SK-N-SH treated with all-trans-retinoic acid at 6 μM for 48 hours (cell line): Measurements from ENCODE around the gene SPP2.

ENCODE experiments used
- ATAC-seq: fragments of 200-7000 bp; cut with Tn5 transposase; 3 replicates; pipeline ENCODE4 v1.9.1; 2020; ENCODE audit warnings: mild to moderate bottlenecking, moderate library complexity
- ARNTL ChIP-seq: fragments of 450-650 bp; formaldehyde crosslinking; IDR thresholded peaks from 2 replicates; pipeline ENCODE4 v1.5.0; 2020; ENCODE audit warnings: low read depth, mild to moderate bottlenecking, moderate library complexity, borderline replicate concordance
- BACH2 ChIP-seq: fragments of 250-450 bp; sonication (Bioruptor Pico); IDR thresholded peaks from 2 replicates; pipeline ENCODE4 v1.9.0; 2021; ENCODE audit warnings: mild to moderate bottlenecking, borderline replicate concordance
- CREB5 ChIP-seq: fragments of 250-450 bp; sonication (Bioruptor Pico); IDR thresholded peaks from 2 replicates; pipeline ENCODE4 v1.5.1; 2020; ENCODE audit warnings: low read depth, mild to moderate bottlenecking, moderate library complexity
- CSRNP3 ChIP-seq: fragments of 250-450 bp; sonication (Bioruptor Pico); IDR thresholded peaks from 2 replicates; pipeline ENCODE4 v1.5.1; 2021; ENCODE audit warnings: mild to moderate bottlenecking, moderate library complexity
- ESRRG ChIP-seq: fragments of 250-450 bp; sonication (Bioruptor Pico); IDR thresholded peaks from 2 replicates; pipeline ENCODE4 v1.6.1; 2021; ENCODE audit warnings: mild to moderate bottlenecking
- GLIS3 ChIP-seq: fragments of 250-450 bp; sonication (Bioruptor Pico); IDR thresholded peaks from 2 replicates; pipeline ENCODE4 v1.5.0; 2020; ENCODE audit warnings: mild to moderate bottlenecking, moderate library complexity
- ISL1 ChIP-seq: fragments of 250-450 bp; sonication (Bioruptor Pico); IDR thresholded peaks from 2 replicates; pipeline ENCODE4 v2.1.2; 2022; ENCODE audit warnings: mild to moderate bottlenecking, moderate library complexity
- OSR1 ChIP-seq: fragments of 250-450 bp; sonication (Bioruptor Pico); IDR thresholded peaks from 2 replicates; pipeline ENCODE4 v1.8.0; 2022; ENCODE audit warnings: moderate library complexity, mild to moderate bottlenecking, inconsistent platforms
- PATZ1 ChIP-seq: fragments of 250-450 bp; sonication (Bioruptor Pico); IDR thresholded peaks from 2 replicates; pipeline ENCODE4 v1.8.0; 2020; ENCODE audit warnings: mild to moderate bottlenecking, moderate library complexity, borderline replicate concordance
- RARB ChIP-seq: fragments of 250-450 bp; sonication (Bioruptor Pico); IDR thresholded peaks from 2 replicates; pipeline ENCODE4 v1.8.0; 2021; ENCODE audit warnings: mild to moderate bottlenecking, moderate library complexity
- SNAI2 ChIP-seq: fragments of 250-450 bp; sonication (Bioruptor Pico); IDR thresholded peaks from 2 replicates; pipeline ENCODE4 v1.5.0; 2020; ENCODE audit warnings: mild to moderate bottlenecking, moderate library complexity
- TCF4 ChIP-seq: fragments of 250-450 bp; sonication (Bioruptor Pico); IDR thresholded peaks from 2 replicates; pipeline ENCODE4 v1.8.0; 2021; ENCODE audit warnings: mild to moderate bottlenecking, moderate library complexity, borderline replicate concordance
- TOX ChIP-seq: fragments of 250-450 bp; sonication (Bioruptor Pico); IDR thresholded peaks from 2 replicates; pipeline ENCODE4 v1.8.0; 2021; ENCODE audit warnings: mild to moderate bottlenecking, moderate library complexity, borderline replicate concordance
- TSHZ2 ChIP-seq: fragments of 250-450 bp; sonication (Bioruptor Pico); IDR thresholded peaks from 2 replicates; pipeline ENCODE4 v1.5.0; 2020; ENCODE audit warnings: mild to moderate bottlenecking, moderate library complexity
- ZC3H10 ChIP-seq: fragments of 250-450 bp; sonication (Bioruptor Pico); IDR thresholded peaks from 2 replicates; pipeline ENCODE4 v1.5.1; 2021; ENCODE audit warnings: mild to moderate bottlenecking, moderate library complexity
- ZFP3 ChIP-seq: fragments of 250-450 bp; sonication (Bioruptor Pico); IDR thresholded peaks from 2 replicates; pipeline ENCODE4 v1.5.0; 2020; ENCODE audit warnings: mild to moderate bottlenecking, moderate library complexity
- ZFP30 ChIP-seq: fragments of 450-650 bp; formaldehyde crosslinking; IDR thresholded peaks from 2 replicates; pipeline ENCODE4 v1.5.0; 2022; ENCODE audit warnings: mild to moderate bottlenecking, moderate library complexity
- ZNF565 ChIP-seq: fragments of 450-650 bp; formaldehyde crosslinking; conservative IDR thresholded peaks from 2 replicates; pipeline ENCODE4 v1.5.0; 2020; ENCODE audit warnings: low read depth, mild to moderate bottlenecking, moderate library complexity
- ZNF8 ChIP-seq: fragments of 450-650 bp; formaldehyde crosslinking; IDR thresholded peaks from 2 replicates; pipeline ENCODE4 v1.5.0; 2020; ENCODE audit warnings: mild to moderate bottlenecking, moderate library complexity

Gene SPP2

GRCh38 chr2:234074751-234075517, 24.4 kb downstream of the SPP2 start:
- no peak for TF ChIP-seq CREB5
- no peak for TF ChIP-seq BACH2 (CRISPR knock-in tag)
- TF ChIP-seq GLIS3 (CRISPR knock-in tag) = no peak
- TF ChIP-seq TOX (CRISPR knock-in tag) = no peak
- TF ChIP-seq ZNF565 (CRISPR knock-in tag) = no peak
- TF ChIP-seq ESRRG = no peak
- no peak for TF ChIP-seq TSHZ2
- no peak for TF ChIP-seq ISL1
- TF ChIP-seq RARB (CRISPR knock-in tag) = no peak
- no peak for TF ChIP-seq ZNF8 (CRISPR knock-in tag)
- TF ChIP-seq ZC3H10 (CRISPR knock-in tag) = no peak
- no peak for TF ChIP-seq CSRNP3 (CRISPR knock-in tag)
- no peak for TF ChIP-seq PATZ1
- no peak for TF ChIP-seq TCF4 (CRISPR knock-in tag)
- no peak for TF ChIP-seq ZFP30 (CRISPR knock-in tag)
- TF ChIP-seq OSR1 = no peak
- TF ChIP-seq ARNTL (CRISPR knock-in tag) = no peak
- no peak for ATAC-seq

GRCh38 chr2:234075518-234075915, 25.0 kb downstream of the SPP2 start:
- ATAC-seq = no peak
- no peak for TF ChIP-seq ESRRG
- no peak for TF ChIP-seq CREB5
- no peak for TF ChIP-seq RARB (CRISPR knock-in tag)
- TF ChIP-seq CSRNP3 (CRISPR knock-in tag) = no peak
- TF ChIP-seq ZNF565 (CRISPR knock-in tag) = no peak
- TF ChIP-seq TOX (CRISPR knock-in tag) = no peak
- no peak for TF ChIP-seq SNAI2 (CRISPR knock-in tag)
- no peak for TF ChIP-seq PATZ1
- TF ChIP-seq ZFP3 (CRISPR knock-in tag) = no peak
- TF ChIP-seq TSHZ2 = no peak
- no peak for TF ChIP-seq ZNF8 (CRISPR knock-in tag)
- no peak for TF ChIP-seq BACH2 (CRISPR knock-in tag)
- no peak for TF ChIP-seq GLIS3 (CRISPR knock-in tag)
- no peak for TF ChIP-seq ISL1
